H1 (cell line): Measurements from ENCODE around the gene SPSB1. TPM values are rescaled to one million over a fixed set of nuclear protein-coding genes. Genes with fewer than 3 reads are reported as not detected.

Experiments
- CTCF ChIA-PET: fragments of 300-600 bp; sonication (Branson Sonifier 250); formaldehyde crosslinking; loops from one replicate; lab custom pipeline; 2021; ENCODE audit not compliant: partially characterized antibody; lab: Charles Lee
- POLR2A ChIA-PET: fragments of 300-600 bp; sonication (Branson Sonifier 250); formaldehyde crosslinking; loops from one replicate; lab custom pipeline; 2021; ENCODE audit warnings: inconsistent platforms; ENCODE audit not compliant: partially characterized antibody; lab: Charles Lee
- DNase-seq, 2 experiments: peaks; one replicate each; pipeline versions ENCODE4 v3.0.0 to v3.0.0-alpha.2; 2010 to 2022; ENCODE audit warnings: low spot score in 2 of 2, low read depth in 1 of 2, mixed read lengths in 1 of 2
- FAIRE-seq: peaks from 2 replicates; lab custom pipeline; 2011; peaks lifted over from hg19 to GRCh38; lab: Jason Lieb, UNC
- H2AFZ ChIP-seq: 2 replicates; pipeline ENCODE4 v1.8.1; 2012; ENCODE audit warnings: low read length, inconsistent platforms
- H2AK5ac ChIP-seq: 2 replicates; pipeline ENCODE4 v1.6.1; 2013; ENCODE audit warnings: low read depth, low read length
- H2BK120ac ChIP-seq: replicated peaks from 2 replicates; pipeline ENCODE3; 2013; ENCODE audit warnings: low read depth, low read length, inconsistent platforms
- H2BK12ac ChIP-seq: 2 replicates; pipeline ENCODE4 v1.6.1; 2013; ENCODE audit warnings: low read depth, low read length
- H2BK15ac ChIP-seq: 2 replicates; pipeline ENCODE4 v1.6.1; 2013; ENCODE audit warnings: low read length
- H2BK20ac ChIP-seq: 2 replicates; pipeline ENCODE4 v1.6.1; 2013; ENCODE audit warnings: low read length
- H2BK5ac ChIP-seq: 2 replicates; pipeline ENCODE4 v1.6.1; 2013; ENCODE audit warnings: low read depth, low read length
- H3K14ac ChIP-seq: 2 replicates; pipeline ENCODE4 v1.6.1; 2013; ENCODE audit warnings: inconsistent platforms; ENCODE audit not compliant: insufficient read length
- H3K18ac ChIP-seq: 2 replicates; pipeline ENCODE4 v1.6.1; 2013; ENCODE audit warnings: low read length; ENCODE audit errors: extremely low read depth
- H3K23ac ChIP-seq: 2 replicates; pipeline ENCODE4 v1.6.1; 2013; ENCODE audit warnings: inconsistent platforms; ENCODE audit not compliant: insufficient read length
- H3K23me2 ChIP-seq: 2 replicates; pipeline ENCODE4 v1.6.1; 2013; ENCODE audit warnings: low read depth, low read length
- H3K27ac ChIP-seq: 2 replicates; pipeline ENCODE4 v1.6.1; 2011; ENCODE audit warnings: low read depth, low read length, inconsistent platforms
- H3K27me3 ChIP-seq, 4 experiments: replicated peaks in 1 of 4; 1 replicate in 1 of 4; 2 replicates in 3 of 4; pipeline versions ENCODE4 v1.6.1 to v1.8.1; 2011 to 2013; ENCODE audit warnings: low read length in 3 of 4, mild to moderate bottlenecking in 3 of 4, inconsistent platforms in 2 of 4, mixed read lengths in 2 of 4, moderate library complexity in 1 of 4; ENCODE audit not compliant: control insufficient read depth in 3 of 4, insufficient read depth in 3 of 4; ENCODE audit errors: extremely low read depth in 1 of 4
- H3K36me3 ChIP-seq, 4 experiments: 2 replicates each; pipeline versions ENCODE4 v1.6.1 to v1.8.1; 2011 to 2013; ENCODE audit warnings: mild to moderate bottlenecking in 4 of 4, low read length in 3 of 4, moderate library complexity in 2 of 4, control low read depth in 1 of 4, inconsistent platforms in 1 of 4; ENCODE audit not compliant: insufficient read depth in 4 of 4, control insufficient read depth in 2 of 4
- H3K4ac ChIP-seq: replicated peaks from 2 replicates; pipeline ENCODE3; 2013; ENCODE audit warnings: low read length, low read depth, mixed read lengths, inconsistent platforms; ENCODE audit not compliant: insufficient read length
- H3K4me1 ChIP-seq, 4 experiments: replicated peaks in 1 of 4; 1 replicate in 1 of 4; 2 replicates in 3 of 4; pipeline versions ENCODE4 v1.6.1 to v1.8.1; 2011 to 2013; ENCODE audit warnings: low read length in 3 of 4, inconsistent platforms in 2 of 4, mixed read lengths in 1 of 4; ENCODE audit not compliant: insufficient read depth in 4 of 4, control insufficient read depth in 3 of 4
- H3K4me2 ChIP-seq, 2 experiments: 2 replicates each; pipeline versions ENCODE4 v1.6.1 to v1.8.1; 2011 to 2013; ENCODE audit warnings: low read depth in 2 of 2, low read length in 2 of 2, control low read depth in 1 of 2, inconsistent platforms in 1 of 2, mild to moderate bottlenecking in 1 of 2; ENCODE audit not compliant: insufficient read depth in 1 of 2
- H3K4me3 ChIP-seq, 4 experiments: fragments of 200-600, 300-600 bp in 1 of 4; sonication (generic), shearing (Covaris generic), sonication (Bioruptor Twin) in 1 of 4; 2 replicates each; pipeline versions ENCODE4 v1.5.1 to v1.8.1; 2011 to 2016; ENCODE audit warnings: low read length in 4 of 4, low read depth in 3 of 4, control low read depth in 2 of 4, inconsistent platforms in 2 of 4, mild to moderate bottlenecking in 2 of 4, mixed read lengths in 1 of 4, moderate library complexity in 1 of 4; ENCODE audit not compliant: insufficient read depth in 2 of 4; ENCODE audit errors: extremely low read depth in 1 of 4
- H3K56ac ChIP-seq: replicated peaks from 2 replicates; pipeline ENCODE3; 2013; ENCODE audit warnings: low read depth, mild to moderate bottlenecking, mixed read lengths, low read length, inconsistent platforms; ENCODE audit not compliant: insufficient read length
- H3K79me1 ChIP-seq: 2 replicates; pipeline ENCODE4 v1.6.1; 2013; ENCODE audit warnings: low read depth, low read length, control low read depth
- H3K79me2 ChIP-seq, 2 experiments: 2 replicates each; pipeline versions ENCODE4 v1.6.1 to v1.8.1; 2012 to 2013; ENCODE audit warnings: low read length in 2 of 2, mild to moderate bottlenecking in 2 of 2, inconsistent platforms in 1 of 2; ENCODE audit not compliant: insufficient read depth in 2 of 2, control insufficient read depth in 1 of 2
- H3K9ac ChIP-seq, 4 experiments: replicated peaks in 1 of 4; 1 replicate in 1 of 4; 2 replicates in 3 of 4; pipeline versions ENCODE4 v1.6.1 to v1.8.1; 2011 to 2013; ENCODE audit warnings: low read depth in 3 of 4, low read length in 3 of 4, control low read depth in 2 of 4, mild to moderate bottlenecking in 2 of 4, moderate library complexity in 2 of 4, inconsistent platforms in 1 of 4; ENCODE audit errors: extremely low read depth in 1 of 4
- H3K9me3 ChIP-seq, 2 experiments: 2 replicates each; pipeline versions ENCODE4 v1.6.1 to v1.8.1; 2012 to 2013; ENCODE audit warnings: mild to moderate bottlenecking in 2 of 2, moderate library complexity in 2 of 2, control low read depth in 1 of 2, inconsistent platforms in 1 of 2, low read depth in 1 of 2, low read length in 1 of 2, mixed read lengths in 1 of 2; ENCODE audit not compliant: insufficient read depth in 2 of 2
- H4K20me1 ChIP-seq, 2 experiments: replicated peaks in 1 of 2; 2 replicates each; pipeline versions ENCODE3 to v1.8.1; 2011 to 2013; ENCODE audit warnings: inconsistent platforms in 2 of 2, low read length in 2 of 2, mild to moderate bottlenecking in 1 of 2; ENCODE audit not compliant: insufficient read depth in 2 of 2, control insufficient read depth in 1 of 2
- H4K5ac ChIP-seq: 2 replicates; pipeline ENCODE4 v1.6.1; 2013; ENCODE audit warnings: low read length, low read depth, mixed read lengths, inconsistent platforms; ENCODE audit not compliant: insufficient read length
- H4K8ac ChIP-seq: 2 replicates; pipeline ENCODE4 v1.8.0; 2013; ENCODE audit warnings: mild to moderate bottlenecking, moderate library complexity, low read length, inconsistent platforms; ENCODE audit not compliant: insufficient read depth; ENCODE audit errors: extremely low read depth
- H4K91ac ChIP-seq: replicated peaks from 2 replicates; pipeline ENCODE3; 2013; ENCODE audit warnings: low read length, mixed read lengths, inconsistent platforms; ENCODE audit not compliant: insufficient read length
- EP300 ChIP-seq, 2 experiments: IDR thresholded peaks; 1 replicate in 1 of 2; 2 replicates in 1 of 2; pipeline ENCODE4 v1.6.1; 2011 to 2012; ENCODE audit warnings: low read depth in 2 of 2, low read length in 2 of 2, mild to moderate bottlenecking in 2 of 2, borderline replicate concordance in 1 of 2, inconsistent platforms in 1 of 2, moderate library complexity in 1 of 2
- PHF8 ChIP-seq: fragments of 200-600 bp; sonication (generic); conservative IDR thresholded peaks from 2 replicates; pipeline ENCODE4 v1.7.1; 2012; ENCODE audit warnings: low read depth, mild to moderate bottlenecking, inconsistent platforms, low read length, moderate library complexity
- whole genome bisulfite sequencing, 2 experiments: shearing (Covaris generic) in 1 of 2; methylation state at CpG; one replicate each; pipeline versions ENCODE4 v1.1.6 to v1.1.7; 2013 to 2015; ENCODE audit warnings: low lambda C conversion rate in 2 of 2, mixed read lengths in 2 of 2, inconsistent platforms in 1 of 2, low coverage in 1 of 2, missing lambda C conversion rate in 1 of 2; ENCODE audit not compliant: insufficient replicate concordance in 2 of 2, insufficient coverage in 1 of 2, insufficient read length in 1 of 2; ENCODE audit errors: extremely low coverage in 1 of 2, missing lambda C conversion rate in 1 of 2; 5-methylcytosine and 5-hydroxymethylcytosine counted together
- polyA plus RNA-seq, 7 experiments: library from polyadenylated mRNA; depleted of rRNA in 3 of 7; stranded (reverse) in 5 of 7; unstranded in 2 of 7; fragments of >200 nt in 5 of 7; fragments of 200-250 nt in 2 of 7; gene quantifications; 1 replicate in 5 of 7; 2 replicates in 1 of 7; 4 replicates in 1 of 7; pipeline versions ENCODE4 v1.2.1 to v1.2.3, GENCODE V29; 2011 to 2013; ENCODE audit warnings: missing spikeins in 2 of 7, mixed read lengths in 2 of 7
- total RNA-seq: library from RNA; stranded (reverse); fragmentation: NEBNext Ultra II Directional; extraction: Animal tissue kit (Norgen Biotek cat#: 25700); gene quantifications from 2 replicates; pipeline ENCODE4 v1.2.1, GENCODE V29; 2021

Gene SPSB1
- total and polyA plus RNA-seq, 2 of the 8 experiments (the other 6 are each of a cell fraction or from before 2014, with no cell fraction given) = 5.3 to 6.4 TPM

DNA sequence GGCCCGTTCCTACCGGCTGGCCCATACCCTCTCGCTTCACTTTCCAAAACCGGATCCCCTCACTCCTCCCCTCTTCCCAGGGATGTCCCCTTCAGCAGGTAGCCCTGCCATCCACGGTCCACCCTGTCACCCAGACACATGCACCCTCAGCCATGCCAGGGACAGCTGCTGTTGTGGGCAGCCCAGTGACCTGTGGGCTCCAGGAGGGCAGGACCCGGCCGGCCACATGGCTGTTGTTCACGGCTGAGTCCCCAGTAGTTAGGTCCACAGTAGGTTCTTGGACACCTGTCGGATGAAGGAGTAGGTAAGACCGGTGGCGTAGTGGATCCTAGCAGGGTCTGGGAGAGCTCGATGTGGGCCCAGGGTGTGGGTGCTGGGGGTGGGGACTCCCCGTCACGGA lies 12.5 kb downstream of the SPSB1 start:
- Histone ChIP-seq H4K91ac (no peak overlapping the region), H3K18ac (no peak overlapping the region), H3K4me3 (no peak overlapping the region), H3K23me2 (no peaks in the 10 kb centered on the region), H3K14ac (no peak overlapping the region), H2BK5ac (no peak overlapping the region), H4K20me1 (peaks cover 0 to 11% of the 10 kb centered on the region in 2 experiments), H3K9me3 (no peaks in the 10 kb centered on the region), H3K23ac (no peak overlapping the region), H3K56ac (no peak overlapping the region), H2BK20ac (no peak overlapping the region), H3K27me3 (no peaks in the 10 kb centered on the region), H2BK12ac (no peak overlapping the region), H4K5ac (no peak overlapping the region), H2AFZ (no peak overlapping the region), H2AK5ac (no peak overlapping the region), H3K79me2 (no peaks in the 10 kb centered on the region; a peak in 1 of 4 replicates), H2BK120ac (no peak overlapping the region), H3K4me2 (no peak overlapping the region), H3K4ac (no peak overlapping the region), H3K4me1 (no peaks in the 10 kb centered on the region; a peak in 1 of 7 replicates), H3K36me3 (no peaks in the 10 kb centered on the region), H3K27ac (no peak overlapping the region), H3K79me1 (peaks cover 3% of the 10 kb centered on the region), H4K8ac (no peak overlapping the region), H2BK15ac (no peak overlapping the region), H3K9ac (no peak overlapping the region)
- TF ChIP-seq PHF8 = no peak
- TF ChIP-seq EP300 (IDR thresholded peaks at IDR 0.05; ENCODE audit: borderline replicate concordance in 1 of 2, low read depth in 2 of 2, low read length in 2 of 2) = no peak
- no peak for DNase-seq
- 90% methylated on average over 11 of the region's 14 CpGs; no CpG with 5 or more reads in 1 of the 2 experiments for WGBS, 2 experiments
- POLR2A ChIA-PET = interaction anchor here (2.6 kb wide), 1 partner anchor 15 kb away, joined by 8 read pairs; no protein-coding TSS in a partner anchor
- CTCF ChIA-PET = interaction anchor here (2.2 to 3.2 kb wide), 2 partner anchors 15 to 16 kb away, joined by 6 to 8 read pairs; no protein-coding TSS in a partner anchor
- no peak for FAIRE-seq
